Esophagus muscularis mucosa (tissue), 4 donors: ENCODE measurements around the gene TENM3.

Source experiments
- CTCF ChIP-seq, 3 experiments: fragments of 200-600 bp in 2 of 3; fragments of 450-650 bp in 1 of 3; sonication (generic) in 2 of 3; IDR thresholded peaks; one replicate each; pipeline ENCODE4 v1.5.1; 2017 to 2019; ENCODE audit warnings: antibody characterized with exemption in 3 of 3, mild to moderate bottlenecking in 2 of 3, moderate library complexity in 1 of 3
- EP300 ChIP-seq: sonication (generic); formaldehyde crosslinking; IDR thresholded peaks from one replicate; pipeline ENCODE4 v1.6.1; 2017; ENCODE audit warnings: antibody characterized with exemption
- POLR2A ChIP-seq: fragments of 450-650 bp; IDR thresholded peaks from one replicate; pipeline ENCODE4 v1.6.1; 2017; ENCODE audit warnings: antibody characterized with exemption, moderate library complexity, mild to moderate bottlenecking, low read depth

GRCh38 chr4:182309877-182310276 is 66.7 kb downstream of the TENM3 start:
- TF ChIP-seq CTCF (IDR thresholded peaks at IDR 0.05) = no peak
- TF ChIP-seq POLR2A = no peak
- TF ChIP-seq EP300 = no peak
